Left hindlimb (tissue), 1 donor: Measurements from ENCODE around the gene NUBPL.
"Not testable (repeated sequence)": the region's sequence is repeated elsewhere in the genome, so short reads cannot be mapped to it uniquely, and the experiment has no call there.

Experiments
- DNase-seq: peaks from one replicate; pipeline ENCODE4 v3.0.0-alpha.2; 2018

Gene NUBPL

GRCh38 chr14:31578792-31579501 is 17.7 kb downstream of the NUBPL start:
- no peak for DNase-seq

- no peak for DNase-seq
Observed at GRCh38 chr14:31580234-31580633, 19.0 kb downstream of the NUBPL start.

GRCh38 chr14:31582286-31582691 is 21.1 kb downstream of the NUBPL start:
- no peak for DNase-seq

- DNase-seq, result no peak
Observed at GRCh38 chr14:31582836-31583452, 21.7 kb downstream of the NUBPL start.

- no peak for DNase-seq
Observed at GRCh38 chr14:31590206-31590605, 29.0 kb downstream of the NUBPL start.

GRCh38 chr14:31592122-31592521 is 30.9 kb downstream of the NUBPL start:
- DNase-seq, result no peak

- DNase-seq, result no peak
Observed at GRCh38 chr14:31592631-31593030, 31.4 kb downstream of the NUBPL start.

GRCh38 chr14:31596342-31597095 is 35.3 kb downstream of the NUBPL start:
- no peak for DNase-seq

GRCh38 chr14:31605702-31606101 is 44.5 kb downstream of the NUBPL start:
- no peak for DNase-seq

- no peak for DNase-seq
Observed at GRCh38 chr14:31611778-31612433, 50.7 kb downstream of the NUBPL start.

GRCh38 chr14:31613188-31613587 is 52.0 kb downstream of the NUBPL start:
- no peak for DNase-seq

GRCh38 chr14:31618884-31619283 is 57.7 kb downstream of the NUBPL start:
- not testable (repeated sequence) for DNase-seq

- DNase-seq, result no peak
Observed at GRCh38 chr14:31619440-31619839, 58.2 kb downstream of the NUBPL start.

- not testable (repeated sequence) for DNase-seq
Observed at GRCh38 chr14:31620898-31621297, 59.7 kb downstream of the NUBPL start.

- DNase-seq, result no peak
Observed at GRCh38 chr14:31622060-31622459, 60.9 kb downstream of the NUBPL start.

GRCh38 chr14:31652900-31653299 is 91.7 kb downstream of the NUBPL start:
- not testable (repeated sequence) for DNase-seq

GRCh38 chr14:31657917-31658316 is 96.7 kb downstream of the NUBPL start:
- DNase-seq, result no peak

GRCh38 chr14:31659278-31659677 is 98.1 kb downstream of the NUBPL start:
- DNase-seq, result no peak

- no peak for DNase-seq
Observed at GRCh38 chr14:31660191-31660590, 99.0 kb downstream of the NUBPL start.

GRCh38 chr14:31660728-31661127 is 99.5 kb downstream of the NUBPL start:
- DNase-seq, result no peak

GRCh38 chr14:31668348-31668747 is 107.1 kb downstream of the NUBPL start:
- no peak for DNase-seq

GRCh38 chr14:31672709-31673108 is 111.5 kb downstream of the NUBPL start:
- DNase-seq, result no peak

GRCh38 chr14:31677052-31677451 is 115.8 kb downstream of the NUBPL start:
- no peak for DNase-seq
